SK-N-SH treated with all-trans-retinoic acid at 6 μM for 48 hours (cell line): Measurements from ENCODE around the gene RAB38.

ENCODE experiments used
- ARNTL ChIP-seq: fragments of 450-650 bp; formaldehyde crosslinking; IDR thresholded peaks from 2 replicates; pipeline ENCODE4 v1.5.0; 2020; ENCODE audit warnings: low read depth, mild to moderate bottlenecking, moderate library complexity, borderline replicate concordance
- CREB5 ChIP-seq: fragments of 250-450 bp; sonication (Bioruptor Pico); IDR thresholded peaks from 2 replicates; pipeline ENCODE4 v1.5.1; 2020; ENCODE audit warnings: low read depth, mild to moderate bottlenecking, moderate library complexity
- ESRRG ChIP-seq: fragments of 250-450 bp; sonication (Bioruptor Pico); IDR thresholded peaks from 2 replicates; pipeline ENCODE4 v1.6.1; 2021; ENCODE audit warnings: mild to moderate bottlenecking
- ISL1 ChIP-seq: fragments of 250-450 bp; sonication (Bioruptor Pico); IDR thresholded peaks from 2 replicates; pipeline ENCODE4 v2.1.2; 2022; ENCODE audit warnings: mild to moderate bottlenecking, moderate library complexity
- PATZ1 ChIP-seq: fragments of 250-450 bp; sonication (Bioruptor Pico); IDR thresholded peaks from 2 replicates; pipeline ENCODE4 v1.8.0; 2020; ENCODE audit warnings: mild to moderate bottlenecking, moderate library complexity, borderline replicate concordance

- no peak for TF ChIP-seq ESRRG (CRISPR knock-in tag)
- no peak for TF ChIP-seq ISL1
- TF ChIP-seq CREB5 (CRISPR knock-in tag): no peak
- TF ChIP-seq ARNTL (CRISPR knock-in tag): no peak
- no peak for TF ChIP-seq PATZ1 (CRISPR knock-in tag)
These were observed 10.9 kb downstream of the RAB38 start for GRCh38 chr11:88164320-88164719.
